CD4-positive, alpha-beta T cell treated with Interleukin-6 for 4 hours (primary cell): ENCODE measurements around the gene KLHL22.
"Not testable (repeated sequence)": the region's sequence is repeated elsewhere in the genome, so short reads cannot be mapped to it uniquely, and the experiment has no call there.

Experiments used
- DNase-seq: peaks from one replicate; pipeline ENCODE4 v3.0.0-alpha.2; 2020; ENCODE audit warnings: mixed read lengths

Gene KLHL22, protein sequence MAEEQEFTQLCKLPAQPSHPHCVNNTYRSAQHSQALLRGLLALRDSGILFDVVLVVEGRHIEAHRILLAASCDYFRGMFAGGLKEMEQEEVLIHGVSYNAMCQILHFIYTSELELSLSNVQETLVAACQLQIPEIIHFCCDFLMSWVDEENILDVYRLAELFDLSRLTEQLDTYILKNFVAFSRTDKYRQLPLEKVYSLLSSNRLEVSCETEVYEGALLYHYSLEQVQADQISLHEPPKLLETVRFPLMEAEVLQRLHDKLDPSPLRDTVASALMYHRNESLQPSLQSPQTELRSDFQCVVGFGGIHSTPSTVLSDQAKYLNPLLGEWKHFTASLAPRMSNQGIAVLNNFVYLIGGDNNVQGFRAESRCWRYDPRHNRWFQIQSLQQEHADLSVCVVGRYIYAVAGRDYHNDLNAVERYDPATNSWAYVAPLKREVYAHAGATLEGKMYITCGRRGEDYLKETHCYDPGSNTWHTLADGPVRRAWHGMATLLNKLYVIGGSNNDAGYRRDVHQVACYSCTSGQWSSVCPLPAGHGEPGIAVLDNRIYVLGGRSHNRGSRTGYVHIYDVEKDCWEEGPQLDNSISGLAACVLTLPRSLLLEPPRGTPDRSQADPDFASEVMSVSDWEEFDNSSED

DNA sequence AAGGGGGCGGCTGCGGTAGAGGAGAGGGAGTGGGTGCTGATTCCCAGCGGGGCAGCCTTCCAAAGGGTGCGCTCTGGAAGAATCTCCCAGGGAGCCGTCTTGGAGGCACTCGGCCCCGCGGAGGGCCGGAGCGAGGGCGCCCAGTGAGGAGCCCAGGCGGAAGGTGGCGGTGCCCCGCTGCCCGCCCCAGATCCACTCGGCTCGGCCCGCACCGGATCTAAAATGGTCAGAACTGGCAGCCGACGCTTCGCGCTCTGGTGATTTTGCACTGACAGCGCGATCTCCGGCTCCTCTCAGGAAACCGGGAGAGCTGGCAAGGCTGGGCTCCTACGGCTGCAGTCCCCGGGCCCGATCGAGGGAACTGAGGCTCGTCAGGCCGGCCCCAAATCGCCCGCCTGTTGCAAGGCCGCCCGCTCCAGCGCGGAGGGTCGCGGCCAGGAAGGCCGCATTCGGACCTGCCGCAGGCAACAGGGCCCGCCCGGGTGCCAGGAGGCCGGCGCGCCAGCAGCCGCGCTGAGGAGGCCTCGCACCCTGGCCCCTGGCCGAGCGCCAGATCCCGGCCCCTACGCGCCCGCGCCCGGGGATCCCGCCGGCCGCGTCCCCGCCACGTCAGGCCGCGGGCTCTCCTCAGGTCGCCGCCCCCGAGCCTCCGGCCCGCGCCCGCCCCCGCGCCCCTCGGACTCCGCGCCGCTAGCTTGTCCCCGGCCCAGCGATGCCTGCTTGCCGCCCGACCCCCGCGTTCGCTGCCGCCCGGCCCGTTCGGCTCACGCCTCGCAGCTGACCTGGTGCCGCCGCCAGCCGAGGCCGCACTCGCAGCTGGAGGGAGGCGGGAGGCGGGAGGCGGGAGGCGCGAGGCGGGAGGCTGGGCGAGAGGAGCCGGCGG, at the start of gene KLHL22:
Gene KLHL22, minus strand, starts transcription at position 818 of the 883 bp plus-strand sequence. CDS start 6,584 bp downstream, outside the sequence.
- DNase-seq: peak; percentile 46

DNA sequence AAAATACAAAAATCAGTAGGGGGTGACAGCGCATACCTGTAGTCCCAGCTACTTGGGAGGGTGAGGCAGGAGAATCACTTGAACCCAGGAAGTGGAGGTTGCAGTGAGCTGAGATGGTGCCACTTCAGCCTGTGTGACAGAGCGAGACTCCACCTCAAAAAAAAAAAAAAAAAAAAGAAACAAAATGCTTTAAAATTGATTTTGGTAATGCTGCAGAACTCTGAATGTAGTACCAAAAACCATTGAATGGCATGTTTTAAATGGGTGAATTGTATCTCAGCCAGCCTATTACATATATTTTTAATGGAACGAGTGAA, 49.7 kb upstream of the KLHL22 start:
- DNase-seq: not testable (repeated sequence)

GRCh38 chr22:20542736-20543135, 47.1 kb upstream of the KLHL22 start:
- DNase-seq: no peak

DNA sequence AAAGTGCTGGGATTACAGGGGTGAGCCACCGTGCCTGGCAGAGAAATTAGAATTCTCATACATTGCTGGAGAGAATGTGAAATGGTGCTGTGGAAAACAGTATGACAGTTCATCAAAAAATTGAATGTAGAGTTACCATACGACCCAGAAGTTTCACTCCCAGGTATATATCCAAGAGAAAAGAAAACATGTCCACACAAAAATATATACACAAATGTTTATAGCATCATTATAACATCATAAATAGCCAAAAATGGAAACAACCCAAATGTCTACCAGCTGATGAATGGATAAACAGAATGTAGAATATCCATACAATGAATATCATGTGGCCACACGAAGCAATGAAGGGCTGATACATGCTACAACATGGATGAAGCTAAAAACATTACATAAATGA, 46.5 kb upstream of the KLHL22 start:
- no peak for DNase-seq

- DNase-seq: not testable (repeated sequence)
Observed at GRCh38 chr22:20538875-20539274, 43.3 kb upstream of the KLHL22 start.

- DNase-seq: no peak
Observed at GRCh38 chr22:20537983-20538382, 42.4 kb upstream of the KLHL22 start.

DNA sequence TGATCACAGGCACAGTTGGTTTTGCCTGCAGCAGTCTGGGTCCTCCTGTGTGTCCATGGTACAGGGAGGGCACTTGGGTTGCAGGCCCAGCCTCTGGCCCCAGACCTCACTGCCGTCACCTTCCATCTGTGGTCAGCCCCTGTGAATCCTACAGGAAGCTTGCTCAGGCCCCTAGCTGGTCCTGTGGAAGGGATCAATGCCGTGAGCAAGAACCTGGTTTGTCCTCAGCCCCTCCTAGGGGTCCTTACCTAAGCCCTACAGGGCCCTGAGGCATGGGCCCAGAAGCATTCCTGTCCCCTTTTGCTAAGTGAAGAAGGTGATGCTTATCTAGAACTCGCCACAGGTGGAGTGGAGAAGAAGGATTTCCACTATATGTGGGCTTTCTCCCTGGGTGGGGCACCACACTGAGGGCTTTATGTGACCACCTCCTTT, 41.7 kb upstream of the KLHL22 start:
- DNase-seq: no peak

- DNase-seq: no peak
Observed at GRCh38 chr22:20536590-20537324, 41.2 kb upstream of the KLHL22 start.

DNA sequence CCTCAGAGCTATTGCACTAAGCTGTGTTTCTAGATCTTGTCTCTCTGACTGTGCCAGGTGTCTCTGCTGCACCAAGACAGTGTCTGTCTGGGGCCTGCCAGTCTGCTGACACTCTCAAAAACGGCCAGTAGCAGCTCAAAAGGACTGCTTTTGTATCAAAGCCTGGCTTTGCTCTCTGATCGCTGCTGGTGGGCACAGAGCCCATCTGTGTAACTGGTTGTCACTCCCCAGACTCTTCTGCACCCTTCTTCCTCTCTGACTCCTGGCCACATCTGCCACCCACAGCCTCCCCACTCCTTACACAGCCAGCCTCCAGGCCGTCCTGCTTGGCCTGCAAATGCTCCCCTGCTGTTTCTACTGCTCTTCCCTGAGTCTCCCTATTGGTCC, 38.3 kb upstream of the KLHL22 start:
- DNase-seq: no peak

DNA sequence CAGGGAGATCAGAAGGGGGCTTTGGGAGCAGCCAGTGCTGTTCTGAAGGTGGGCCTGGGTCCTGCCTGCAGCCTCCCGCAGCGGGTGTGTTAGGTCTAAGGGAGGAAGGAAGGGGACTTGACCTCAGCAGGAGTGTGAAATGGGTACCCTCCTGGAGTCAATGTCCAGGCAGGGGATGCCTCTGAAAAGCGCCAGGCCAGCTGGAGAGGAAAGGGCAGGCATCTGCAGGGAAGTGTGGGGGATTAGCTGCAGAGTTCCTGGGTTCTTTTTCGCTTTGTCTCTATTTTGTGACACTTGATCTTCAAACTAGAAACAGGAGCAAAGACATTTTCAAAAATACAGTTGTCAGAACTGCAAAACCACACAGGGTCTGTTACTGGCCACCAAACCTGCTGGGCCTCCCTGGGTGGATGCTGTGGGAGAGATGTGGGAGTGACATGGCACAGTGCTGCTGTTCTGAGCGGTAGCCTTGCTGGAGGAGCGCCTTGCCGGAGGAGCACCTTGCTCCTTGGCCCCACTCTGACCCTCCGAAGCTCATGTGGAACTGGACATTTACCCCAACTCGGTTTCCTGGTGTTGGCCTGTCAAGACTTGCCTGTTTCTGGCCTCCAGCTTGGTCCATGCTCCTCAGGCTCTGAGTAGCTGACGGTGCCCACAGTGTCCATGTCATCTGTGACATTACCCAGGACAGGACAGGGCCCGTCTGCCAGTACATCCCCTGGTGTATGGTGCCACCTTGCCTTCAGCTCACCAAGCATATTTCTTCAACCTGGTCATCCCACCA, 37.7 kb upstream of the KLHL22 start:
- no peak for DNase-seq

DNA sequence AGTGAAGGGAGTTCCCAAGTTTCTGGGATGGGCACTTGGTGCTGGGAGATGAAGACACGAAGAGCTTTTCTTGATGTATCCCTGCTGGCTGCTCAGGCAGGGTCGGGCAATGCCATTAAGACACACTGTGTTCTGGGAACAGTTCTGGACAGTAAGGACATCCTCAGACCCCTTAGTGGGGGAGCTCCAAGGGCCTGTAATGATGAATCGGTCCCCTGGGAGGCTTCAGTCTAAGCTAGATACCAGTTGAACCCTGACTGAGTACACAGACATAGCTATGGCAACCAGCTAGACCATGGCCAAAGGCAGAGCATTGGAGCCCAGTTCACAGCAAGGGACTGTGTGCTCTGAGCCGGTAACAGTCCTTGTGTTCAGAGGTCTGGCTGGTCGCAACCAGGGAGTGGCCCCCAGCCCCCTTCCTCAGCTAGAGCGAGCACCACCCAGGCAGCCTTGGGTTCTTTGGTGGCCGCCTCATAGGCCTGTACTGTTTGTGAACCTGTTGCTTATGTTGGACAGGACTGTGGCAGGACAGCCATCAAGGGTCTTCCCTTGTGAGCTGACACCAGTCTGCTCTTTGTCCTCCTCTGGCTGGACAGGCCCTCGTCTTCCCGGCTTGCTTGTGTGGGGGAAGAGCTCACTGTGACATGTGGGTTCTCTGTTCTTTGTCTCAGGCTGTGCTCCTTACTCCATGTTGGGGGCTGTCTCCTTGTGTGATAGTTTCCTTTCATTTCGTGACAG, 36.8 kb upstream of the KLHL22 start:
- no peak for DNase-seq

DNA sequence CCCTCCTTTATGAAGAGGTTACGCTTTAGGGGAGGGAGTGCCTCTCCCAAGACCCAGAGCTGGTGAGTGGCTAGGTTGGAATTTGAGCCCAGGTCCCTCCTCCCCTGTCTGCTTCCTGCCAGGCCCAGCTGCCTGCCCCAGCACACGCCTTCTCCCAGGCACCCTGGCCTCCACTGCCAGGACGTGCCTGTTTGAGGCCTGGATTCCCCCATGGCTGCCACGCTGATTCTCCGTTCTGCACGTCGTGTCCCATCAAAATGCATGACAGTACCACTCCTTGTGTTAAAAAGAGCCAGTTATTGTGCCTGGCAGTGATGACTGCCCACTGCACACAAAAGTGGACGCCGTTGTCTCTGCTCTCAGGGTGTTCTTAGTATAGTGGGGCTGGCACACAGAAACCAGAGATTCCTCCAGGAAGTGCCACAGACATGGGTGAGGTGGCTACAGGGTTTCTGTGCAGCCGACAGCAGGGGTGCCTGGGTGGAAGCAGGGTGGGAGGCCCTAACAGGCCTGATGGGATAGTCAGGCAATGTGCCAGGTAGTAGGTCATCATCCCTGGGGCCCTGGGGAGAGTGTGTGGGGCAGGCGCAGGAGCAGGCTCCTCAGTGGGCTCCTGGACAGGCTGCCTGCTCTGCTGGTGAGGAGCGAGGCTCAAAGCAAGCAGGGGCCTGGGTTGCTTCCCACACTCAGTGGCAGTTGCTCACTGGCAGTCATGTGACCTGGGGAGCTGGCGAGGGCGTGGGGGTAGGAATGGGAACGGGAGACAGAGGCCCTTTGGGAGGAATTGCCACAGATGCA, 36.0 kb upstream of the KLHL22 start:
- peak; percentile 22 for DNase-seq

GRCh38 chr22:20531154-20531403, 35.5 kb upstream of the KLHL22 start:
- no peak for DNase-seq

DNA sequence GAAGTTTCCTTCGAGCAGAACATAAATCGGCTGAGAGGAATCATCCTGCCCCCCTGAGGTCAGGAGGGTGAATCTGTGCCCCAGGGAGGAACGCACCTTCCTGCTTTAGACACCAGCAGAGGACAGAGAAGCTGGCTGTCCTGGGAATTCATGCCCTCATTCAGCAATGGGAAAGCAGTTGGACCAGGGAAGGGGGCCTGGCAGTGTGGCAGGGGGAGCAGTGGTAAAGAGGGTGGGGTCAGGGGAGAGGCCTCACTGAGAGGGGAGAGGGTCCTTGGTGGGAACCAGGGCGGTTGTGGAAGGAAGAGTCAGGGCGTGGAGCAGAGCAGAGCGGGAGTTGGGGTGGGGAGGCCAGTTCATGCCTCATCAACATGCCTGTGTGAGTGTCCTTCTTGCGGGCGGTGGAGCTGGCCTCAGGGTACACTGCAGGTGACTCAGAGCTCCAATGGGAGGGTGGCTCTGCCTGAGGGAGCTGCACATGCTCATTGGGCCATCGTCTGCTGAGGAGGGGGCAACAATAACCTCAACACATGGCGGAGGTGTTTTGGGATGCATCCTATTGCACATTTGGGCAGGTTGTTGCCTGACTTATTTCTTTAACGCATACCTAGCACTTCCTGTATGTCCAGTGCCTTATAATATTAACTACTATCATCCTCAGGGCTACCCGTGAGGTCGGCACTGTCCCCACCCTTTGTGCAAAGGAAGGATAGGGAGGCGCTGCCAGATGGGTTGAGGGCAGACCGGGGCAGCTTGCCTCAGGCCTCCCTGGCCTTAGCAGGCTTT, 35.0 kb upstream of the KLHL22 start:
- DNase-seq: no peak

GRCh38 chr22:20528405-20528978, 32.9 kb upstream of the KLHL22 start:
- no peak for DNase-seq

- DNase-seq: no peak
Observed at GRCh38 chr22:20526628-20527355, 31.2 kb upstream of the KLHL22 start.

DNA sequence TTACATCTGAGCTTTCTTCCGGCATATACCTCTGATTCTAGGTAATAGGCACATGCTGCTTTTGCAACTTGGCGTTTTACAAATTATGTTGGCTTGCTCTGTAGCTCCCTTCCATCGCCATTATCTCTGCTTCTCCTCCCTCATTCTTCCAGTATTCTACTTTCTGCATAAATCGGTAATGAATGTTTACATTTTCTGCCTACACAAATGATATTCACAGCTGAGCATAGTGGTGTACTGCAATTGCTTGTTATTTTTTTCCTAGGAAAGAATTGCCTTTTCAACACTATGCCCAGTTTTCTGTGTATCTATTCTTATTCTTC, 30.7 kb upstream of the KLHL22 start:
- DNase-seq: no peak

DNA sequence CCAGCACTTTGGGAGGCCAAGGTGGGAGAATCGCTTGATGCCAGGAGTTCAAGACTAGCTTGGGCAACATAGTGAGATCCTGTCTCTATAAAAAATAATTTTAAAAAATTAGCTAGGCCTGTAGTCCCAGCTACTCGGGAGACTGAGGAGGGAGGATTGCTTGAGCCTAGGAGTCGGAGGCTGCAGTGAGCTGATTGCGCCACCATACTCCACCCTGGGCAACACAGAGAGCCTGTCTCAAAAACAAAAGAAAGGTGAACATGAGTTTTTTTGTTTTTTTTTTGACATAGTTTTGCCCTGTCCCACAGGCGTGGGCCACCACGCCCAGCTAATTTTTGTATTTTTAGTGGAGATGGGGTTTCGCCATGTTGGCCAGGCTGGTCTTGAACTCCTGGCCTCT, 29.5 kb upstream of the KLHL22 start:
- DNase-seq: no peak

GRCh38 chr22:20524004-20524481, 28.4 kb upstream of the KLHL22 start:
- DNase-seq: peak; percentile 29
